Activated CD8-positive, alpha-beta memory T cell treated with anti-CD3 and anti-CD28 coated beads for 24 hours (primary cell): ENCODE measurements around the gene FIG4.
"Not testable (repeated sequence)": the region's sequence is repeated elsewhere in the genome, so short reads cannot be mapped to it uniquely, and the experiment has no call there.

Experiments
- DNase-seq: peaks from one replicate; pipeline ENCODE4 v3.0.0-alpha.2; 2020

Gene FIG4

GRCh38 chr6:109801794-109802193 is 110.7 kb downstream of the FIG4 start:
- DNase-seq, result no peak

DNA sequence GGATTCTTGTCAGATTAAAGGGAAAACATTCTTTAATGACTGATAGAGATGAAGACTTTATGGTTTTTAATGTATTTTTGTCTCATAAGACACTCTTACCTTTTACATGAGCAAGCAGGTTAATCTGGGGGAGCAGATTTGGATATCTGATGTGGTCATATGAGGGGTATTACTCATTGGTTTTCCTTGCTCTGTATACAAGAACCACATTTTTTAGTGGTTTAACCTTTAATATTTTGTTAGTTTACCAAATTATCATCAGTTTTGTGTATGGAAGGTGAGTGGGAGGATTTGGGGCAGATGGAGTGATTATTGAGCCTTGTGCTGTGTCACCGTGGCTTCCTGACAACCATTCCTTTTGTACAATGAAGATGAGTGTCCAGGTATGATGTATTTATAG is 112.9 kb downstream of the FIG4 start:
- no peak for DNase-seq

DNA sequence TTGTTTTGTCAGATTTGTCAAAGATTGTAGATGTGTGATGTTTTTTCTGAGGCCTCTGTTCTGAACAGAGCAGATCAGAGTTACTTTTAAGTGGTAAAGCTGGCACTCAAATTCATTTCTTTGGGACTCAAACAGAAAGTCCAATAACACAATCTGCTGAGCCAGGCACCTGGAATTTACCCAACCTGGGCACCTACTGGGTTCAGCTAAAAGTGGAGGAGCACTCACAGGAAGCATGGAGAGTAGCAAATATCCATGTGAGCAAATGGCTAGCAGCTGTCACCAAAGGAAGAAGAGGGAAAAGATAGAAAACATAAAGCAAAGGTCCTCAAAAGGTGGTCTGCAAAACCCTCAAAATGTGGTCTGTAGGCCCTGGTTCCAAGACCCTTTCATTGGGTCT is 116.8 kb downstream of the FIG4 start:
- DNase-seq, result no peak

DNA sequence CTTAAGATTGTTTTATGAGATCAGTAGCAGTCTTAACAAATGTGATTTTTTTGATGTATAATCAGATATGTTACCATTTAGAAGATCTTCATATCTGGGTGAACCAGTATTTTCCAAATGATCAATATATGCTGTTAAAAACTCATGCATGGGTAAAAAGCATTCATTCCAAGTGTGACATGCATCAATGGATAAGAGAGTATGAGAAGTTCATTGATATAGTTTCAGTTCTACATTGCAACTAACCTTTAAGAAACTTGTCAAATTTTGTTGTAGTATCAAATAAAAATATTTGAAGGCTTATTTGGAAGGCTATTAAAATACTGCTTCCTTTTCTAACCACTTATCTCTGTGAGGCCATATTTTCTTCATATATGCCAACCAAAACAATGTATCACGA is 117.7 kb downstream of the FIG4 start:
- no peak for DNase-seq

DNA sequence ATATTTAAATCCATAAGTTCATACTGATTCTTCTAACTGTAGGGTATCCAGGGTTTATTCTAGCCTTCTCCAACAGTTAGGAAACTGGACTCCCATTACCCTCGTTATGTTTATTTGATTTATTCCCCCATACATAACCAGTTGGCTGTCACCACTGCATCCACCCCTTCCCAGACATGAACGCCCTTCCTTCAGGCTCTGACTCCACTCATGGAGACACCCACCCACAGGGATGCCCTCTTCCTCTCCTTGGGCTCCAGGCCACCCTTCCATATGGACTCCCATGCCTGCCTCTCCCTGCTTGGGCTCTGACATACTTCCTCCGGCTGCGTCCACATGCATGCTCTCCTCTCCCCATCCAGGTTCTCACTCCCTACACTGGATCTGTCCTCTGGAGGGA is 124.0 kb downstream of the FIG4 start:
- no peak for DNase-seq

DNA sequence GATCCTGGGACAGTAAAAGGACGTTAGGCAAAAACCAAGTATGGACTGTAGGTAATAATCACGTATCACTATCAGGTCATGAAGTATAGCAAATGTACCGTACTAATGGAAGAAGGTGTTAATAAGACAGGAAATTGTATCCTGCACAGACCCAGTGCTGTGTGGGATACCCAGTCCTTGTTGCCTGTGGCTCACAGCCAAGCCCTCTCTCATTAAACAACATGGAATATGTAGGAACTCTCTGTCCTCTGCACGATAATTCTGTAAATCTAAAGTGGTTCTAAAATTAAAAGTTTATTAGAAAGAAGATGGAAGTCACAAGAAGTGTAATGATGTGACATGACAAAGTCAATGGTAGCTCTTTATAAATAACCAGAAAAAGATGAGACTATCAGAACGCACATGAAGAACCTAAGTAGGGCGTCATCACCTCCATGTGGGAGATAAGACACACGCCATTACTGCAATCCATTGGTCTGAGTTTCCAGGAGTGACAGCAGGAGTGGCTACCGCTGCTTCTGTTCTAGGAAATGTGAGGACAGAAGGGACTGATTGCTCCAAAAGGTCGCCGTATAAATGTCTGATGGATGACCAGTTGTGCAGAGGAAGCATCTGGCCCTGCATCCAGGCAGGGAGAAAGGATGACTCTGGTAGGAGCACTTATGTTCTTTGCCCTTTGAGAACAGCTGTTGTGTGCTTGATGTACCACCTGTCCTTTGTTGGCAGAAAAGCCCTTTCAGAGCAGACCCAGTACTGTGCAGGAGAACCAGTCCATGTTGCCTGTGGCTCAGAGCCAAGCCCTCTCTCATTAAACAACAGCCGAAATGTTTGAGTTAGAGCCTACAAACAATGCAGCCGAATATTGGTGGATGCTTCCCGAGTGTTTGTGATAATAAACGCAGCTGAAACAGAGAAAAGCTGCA is 125.6 kb downstream of the FIG4 start:
- no peak for DNase-seq

DNA sequence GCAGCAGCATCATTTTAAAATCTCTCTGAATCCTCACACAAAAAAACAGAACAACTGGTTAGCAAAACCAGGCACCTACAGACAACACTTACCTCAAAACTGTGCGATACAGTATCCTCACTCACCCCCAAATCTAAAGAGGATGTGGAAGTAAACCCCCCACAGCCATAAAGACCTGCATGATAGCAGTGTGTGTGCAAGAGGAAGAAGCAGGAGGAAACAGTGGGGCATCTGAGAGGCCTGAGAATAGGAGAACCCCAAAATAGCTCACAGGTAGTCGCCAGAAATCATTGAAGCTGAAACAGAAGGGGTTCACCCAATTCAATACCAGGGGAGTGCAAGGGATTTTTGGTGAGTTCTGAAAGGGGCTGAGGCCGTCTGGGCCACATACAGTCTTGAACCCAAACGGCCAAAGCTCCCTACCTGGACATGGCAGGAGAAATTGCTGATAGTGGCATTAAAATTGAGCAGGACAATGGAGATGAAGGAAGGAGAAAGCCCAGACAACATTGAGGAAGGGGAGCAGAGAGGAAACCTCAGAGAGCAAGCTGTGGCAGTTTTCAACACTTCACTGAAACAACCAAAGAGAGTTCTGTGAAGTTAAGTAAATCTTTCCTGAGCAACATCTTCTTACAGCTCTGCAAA is 129.7 kb downstream of the FIG4 start:
- DNase-seq, result no peak

DNA sequence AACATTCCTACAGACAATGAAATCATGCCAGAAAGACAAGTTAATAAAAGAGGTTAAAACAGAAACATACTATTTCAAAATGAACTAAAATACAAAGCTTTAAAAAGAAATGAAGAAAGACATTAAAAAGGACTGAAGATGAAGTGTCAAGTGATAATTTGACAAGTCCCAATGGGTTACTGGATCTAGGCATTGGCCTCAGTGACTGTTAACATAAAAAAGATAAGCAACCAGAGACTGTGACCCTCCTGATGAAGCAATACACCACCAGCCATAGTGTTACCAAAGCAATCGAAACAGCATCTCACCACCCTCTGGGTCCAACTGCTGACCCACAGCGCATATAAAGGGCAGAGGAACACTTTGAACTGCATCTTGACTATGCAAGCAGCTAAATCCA is 130.3 kb downstream of the FIG4 start:
- DNase-seq, result no peak

- no peak for DNase-seq
Measured at GRCh38 chr6:109824105-109824504, 133.0 kb downstream of the FIG4 start.

DNA sequence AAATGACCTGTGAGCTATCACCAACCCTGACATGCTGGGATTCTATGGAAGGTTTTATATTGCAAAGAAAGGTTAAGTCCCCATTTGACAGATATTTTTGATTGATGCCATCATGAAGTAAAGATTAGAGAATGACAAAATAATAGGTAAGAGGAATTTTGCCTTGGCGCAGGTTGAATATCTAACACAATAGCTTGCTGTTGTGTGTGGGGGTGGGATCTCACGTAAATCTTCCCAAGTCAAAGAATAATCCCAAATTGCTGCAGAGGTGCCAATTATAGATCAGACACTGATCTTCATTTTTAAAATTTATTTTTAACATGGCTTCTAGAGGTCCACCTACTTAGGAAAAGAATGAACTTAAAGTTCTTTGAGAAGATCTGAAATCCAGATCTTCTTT is 135.5 kb downstream of the FIG4 start:
- no peak for DNase-seq

- not testable (repeated sequence) for DNase-seq
Measured at GRCh38 chr6:109831352-109831751, 140.3 kb downstream of the FIG4 start.

DNA sequence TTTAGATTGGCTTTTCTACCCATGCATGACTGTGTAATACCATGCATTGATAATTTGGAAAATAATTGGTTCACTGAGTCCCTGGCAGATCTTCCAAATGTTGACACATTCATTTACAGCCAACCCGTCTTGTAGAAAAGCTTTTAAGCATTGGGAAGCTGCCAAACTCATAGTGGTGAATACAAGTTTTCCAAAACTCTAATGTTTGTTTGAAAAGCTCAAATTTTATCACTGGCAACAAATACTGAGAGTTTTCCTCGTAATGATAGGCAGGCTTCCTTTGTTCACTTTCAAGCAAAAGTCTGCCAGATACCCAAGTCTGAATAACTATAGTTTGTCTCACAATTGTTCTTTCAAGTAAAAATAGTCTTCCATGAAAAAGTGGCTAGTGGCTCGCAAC is 143.0 kb downstream of the FIG4 start:
- no peak for DNase-seq

- no peak for DNase-seq
Measured at GRCh38 chr6:109834595-109835437, 143.7 kb downstream of the FIG4 start.

DNA sequence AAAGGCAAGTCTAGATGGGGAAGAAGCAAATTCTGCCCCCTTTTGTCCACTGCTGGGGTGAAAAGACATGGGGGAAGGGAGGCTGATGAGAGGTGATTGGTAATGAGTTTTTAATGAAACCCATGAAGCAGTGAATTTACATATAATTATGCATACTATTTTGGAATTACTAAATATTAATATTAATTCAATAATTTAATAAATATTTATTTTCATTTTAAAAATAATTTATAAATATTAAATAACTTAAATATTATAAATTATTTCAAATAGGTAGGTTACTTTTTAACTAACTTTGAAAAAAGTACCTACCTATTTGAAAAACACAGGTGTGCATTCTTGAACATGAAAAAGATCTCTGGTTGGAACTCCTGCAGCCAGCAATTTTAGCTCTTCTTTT is 148.9 kb downstream of the FIG4 start:
- no peak for DNase-seq

- no peak for DNase-seq
Measured at GRCh38 chr6:109840796-109841195, 149.7 kb downstream of the FIG4 start.

DNA sequence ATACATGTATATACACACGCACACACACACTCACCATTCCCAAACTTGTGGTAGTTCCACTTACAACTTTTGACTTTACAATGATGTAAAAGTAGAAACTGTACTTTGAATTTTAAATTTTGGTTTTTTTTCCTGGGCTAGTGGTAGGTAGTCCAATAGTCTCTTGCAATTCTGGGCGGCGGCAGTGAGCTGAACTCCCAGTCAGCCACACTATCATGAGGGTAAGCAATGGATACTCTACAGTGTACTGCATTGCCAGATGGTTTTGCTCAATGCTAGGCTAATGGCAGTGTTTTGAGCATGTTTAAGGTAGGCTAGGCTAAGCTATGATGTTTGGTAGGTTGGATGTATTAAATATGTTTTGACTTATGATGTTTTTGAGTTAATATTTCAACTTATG is 150.8 kb downstream of the FIG4 start:
- DNase-seq, result no peak

DNA sequence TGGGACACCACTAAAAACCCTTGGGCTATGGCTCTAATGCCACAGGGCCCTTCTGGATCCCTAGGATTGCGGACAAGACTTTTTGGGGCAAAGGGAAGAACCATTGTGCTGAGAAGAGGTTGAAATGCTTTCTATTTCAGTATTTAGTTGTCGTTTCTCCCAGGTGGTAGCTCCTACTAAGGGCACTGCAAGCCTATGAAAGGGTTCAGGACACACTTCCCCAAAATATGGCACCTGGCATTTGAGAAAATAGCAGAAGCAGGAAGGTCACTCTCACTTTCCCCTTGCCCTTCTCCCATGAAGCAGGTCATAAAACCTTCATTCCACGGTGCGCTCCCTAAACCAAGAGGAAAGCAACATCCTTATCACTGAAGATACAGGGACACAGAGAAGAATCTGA is 161.6 kb downstream of the FIG4 start:
- DNase-seq, result no peak

DNA sequence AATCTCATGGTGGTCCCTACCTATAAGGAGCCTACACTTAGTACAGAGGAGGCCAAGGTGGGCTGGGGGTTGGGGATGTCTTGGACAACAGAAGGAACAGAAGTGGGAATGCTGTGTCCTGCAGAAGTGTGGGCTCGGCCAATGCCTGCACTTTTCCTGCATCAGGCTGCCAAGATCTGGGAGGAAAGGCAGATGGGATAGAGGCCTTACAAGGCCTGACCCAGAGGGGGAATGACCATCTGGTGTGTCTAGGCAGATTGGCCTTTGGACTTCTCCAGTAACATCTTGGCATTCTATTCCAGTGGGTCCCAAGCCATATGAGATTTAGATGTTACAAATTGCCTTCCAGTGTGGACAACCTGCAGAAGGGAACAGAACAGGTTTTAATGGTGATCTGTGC is 162.3 kb downstream of the FIG4 start:
- DNase-seq, result no peak

GRCh38 chr6:109853951-109854350 is 162.9 kb downstream of the FIG4 start:
- no peak for DNase-seq

- no peak for DNase-seq
Measured at GRCh38 chr6:109854541-109855308, 163.6 kb downstream of the FIG4 start.

DNA sequence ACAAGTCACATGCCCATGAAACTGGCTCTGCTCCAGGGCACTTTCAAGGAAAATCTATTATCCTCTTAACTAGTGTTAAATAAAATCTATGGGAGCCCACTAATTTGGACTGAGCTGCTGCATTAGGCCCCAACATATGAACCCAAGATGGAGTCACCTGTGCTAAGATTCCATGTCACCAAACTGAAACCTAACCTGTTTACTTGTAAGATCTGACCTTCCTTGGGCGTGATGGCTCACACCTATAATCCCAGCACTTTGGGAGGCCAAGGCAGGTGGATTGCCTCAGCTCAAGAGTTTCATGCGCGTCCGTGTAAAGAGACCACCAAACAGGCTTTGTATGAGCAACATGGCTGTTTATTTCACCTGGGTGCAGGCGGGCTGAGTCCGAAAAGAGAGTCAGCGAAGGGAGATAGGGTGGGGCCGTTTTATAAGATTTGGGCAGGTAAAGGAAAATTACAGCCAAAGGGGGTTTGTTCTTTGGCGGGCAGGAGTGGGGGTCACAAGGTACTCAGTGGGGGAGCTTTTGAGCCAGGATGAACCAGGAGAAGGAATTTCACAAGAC is 164.5 kb downstream of the FIG4 start:
- DNase-seq, result not testable (repeated sequence)

- DNase-seq, result no peak
Measured at GRCh38 chr6:109861946-109862345, 170.8 kb downstream of the FIG4 start.
